Retinal pigment epithelial cell (primary cell): ENCODE results near the gene MAP2K2.
"Not testable (repeated sequence)": the region's sequence is repeated elsewhere in the genome, so short reads cannot be mapped to it uniquely, and the experiment has no call there.

Source experiments
- DNase-seq: peaks from one replicate; pipeline ENCODE4 v3.0.0-alpha.2; 2010; ENCODE audit warnings: low read depth
- H3K4me3 ChIP-seq: 2 replicates; pipeline ENCODE4 v1.5.1; 2011; ENCODE audit warnings: mild to moderate bottlenecking, low read length, control low read depth, moderate library complexity
- TF ChIP-seq, protein P1 (sequence below): conservative IDR thresholded peaks from 2 replicates; pipeline ENCODE4 v1.5.1; 2011; ENCODE audit warnings: low read depth, low read length, control low read depth, inconsistent platforms

MAP2K2 gene

GRCh38 chr19:4139614-4140236 is 15.8 kb upstream of the MAP2K2 start:
- no peak overlapping the region for H3K4me3 ChIP-seq
- TF ChIP-seq, protein P1, sequence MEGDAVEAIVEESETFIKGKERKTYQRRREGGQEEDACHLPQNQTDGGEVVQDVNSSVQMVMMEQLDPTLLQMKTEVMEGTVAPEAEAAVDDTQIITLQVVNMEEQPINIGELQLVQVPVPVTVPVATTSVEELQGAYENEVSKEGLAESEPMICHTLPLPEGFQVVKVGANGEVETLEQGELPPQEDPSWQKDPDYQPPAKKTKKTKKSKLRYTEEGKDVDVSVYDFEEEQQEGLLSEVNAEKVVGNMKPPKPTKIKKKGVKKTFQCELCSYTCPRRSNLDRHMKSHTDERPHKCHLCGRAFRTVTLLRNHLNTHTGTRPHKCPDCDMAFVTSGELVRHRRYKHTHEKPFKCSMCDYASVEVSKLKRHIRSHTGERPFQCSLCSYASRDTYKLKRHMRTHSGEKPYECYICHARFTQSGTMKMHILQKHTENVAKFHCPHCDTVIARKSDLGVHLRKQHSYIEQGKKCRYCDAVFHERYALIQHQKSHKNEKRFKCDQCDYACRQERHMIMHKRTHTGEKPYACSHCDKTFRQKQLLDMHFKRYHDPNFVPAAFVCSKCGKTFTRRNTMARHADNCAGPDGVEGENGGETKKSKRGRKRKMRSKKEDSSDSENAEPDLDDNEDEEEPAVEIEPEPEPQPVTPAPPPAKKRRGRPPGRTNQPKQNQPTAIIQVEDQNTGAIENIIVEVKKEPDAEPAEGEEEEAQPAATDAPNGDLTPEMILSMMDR = peak; percentile 85
- no peak for DNase-seq

DNA sequence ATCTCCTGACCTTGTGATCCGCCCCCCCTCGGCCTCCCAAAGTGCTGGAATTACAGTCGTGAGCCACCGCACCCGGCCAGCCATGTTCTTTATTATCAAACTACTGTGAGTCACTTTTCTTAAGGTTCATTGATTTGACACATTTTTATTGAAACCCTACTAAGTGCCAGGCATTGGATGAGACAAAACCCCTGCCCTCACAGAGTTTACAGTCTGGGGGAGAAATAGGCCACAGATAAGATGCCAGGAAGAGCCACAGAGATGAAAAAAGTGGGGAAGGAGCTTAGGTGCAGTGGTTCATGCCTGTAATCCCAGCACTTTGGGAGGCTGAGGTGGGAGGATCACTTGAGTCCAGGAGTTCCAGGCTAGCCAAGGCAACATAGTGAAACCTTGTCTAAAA is 14.5 kb upstream of the MAP2K2 start:
- TF ChIP-seq, protein P1 = no peak
- H3K4me3 ChIP-seq = no peak overlapping the region
- no peak for DNase-seq

DNA sequence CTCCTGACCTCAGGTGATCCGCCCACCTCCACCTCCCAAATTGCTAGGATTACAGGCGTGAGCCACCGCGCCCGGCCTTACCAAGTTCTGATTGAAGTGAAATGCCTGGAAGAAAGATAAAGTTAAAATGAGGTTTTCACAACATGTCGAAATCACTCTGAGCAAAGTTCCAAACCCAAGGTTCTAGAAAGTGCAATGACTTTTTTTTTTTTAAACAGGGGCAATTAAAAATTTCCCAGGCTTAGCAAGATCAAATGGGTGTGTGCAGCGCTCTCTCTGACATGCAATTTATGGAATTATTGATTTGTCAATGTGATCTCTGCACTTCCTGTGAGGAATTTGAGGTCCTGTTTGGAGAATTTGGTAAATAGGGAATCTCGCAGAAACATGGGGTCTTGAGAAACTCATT is 12.8 kb upstream of the MAP2K2 start:
- H3K4me3 ChIP-seq = no peak overlapping the region
- TF ChIP-seq, protein P1 = no peak
- DNase-seq = no peak

- not testable (repeated sequence) for DNase-seq, H3K4me3 ChIP-seq
Measured at GRCh38 chr19:4135386-4135785, 11.5 kb upstream of the MAP2K2 start.

DNA sequence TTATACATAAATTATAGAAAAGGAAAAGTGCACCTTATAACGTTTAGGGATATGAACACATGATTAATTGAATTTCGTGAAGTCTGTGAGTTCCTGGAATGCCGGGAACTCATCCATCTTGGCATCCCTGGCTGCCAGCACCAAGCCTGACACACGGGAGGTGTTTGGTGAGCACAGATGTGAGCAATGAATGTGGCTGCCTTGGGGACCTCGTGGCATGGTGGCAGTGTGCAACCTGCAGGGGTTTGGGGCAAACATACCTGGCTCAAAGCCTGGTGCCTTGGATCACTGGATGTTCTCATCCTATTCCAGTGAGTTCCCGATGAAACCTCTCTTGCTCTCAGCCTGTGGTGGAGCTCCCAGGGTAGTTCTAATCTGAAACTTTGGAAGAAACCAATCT is 10.4 kb upstream of the MAP2K2 start:
- H3K4me3 ChIP-seq = no peak overlapping the region
- TF ChIP-seq, protein P1 = no peak
- DNase-seq = no peak

- TF ChIP-seq, protein P1 = no peak
- H3K4me3 ChIP-seq = no peak overlapping the region
- peak; percentile 66 for DNase-seq
Measured at GRCh38 chr19:4130744-4131438, 7.0 kb upstream of the MAP2K2 start.

DNA sequence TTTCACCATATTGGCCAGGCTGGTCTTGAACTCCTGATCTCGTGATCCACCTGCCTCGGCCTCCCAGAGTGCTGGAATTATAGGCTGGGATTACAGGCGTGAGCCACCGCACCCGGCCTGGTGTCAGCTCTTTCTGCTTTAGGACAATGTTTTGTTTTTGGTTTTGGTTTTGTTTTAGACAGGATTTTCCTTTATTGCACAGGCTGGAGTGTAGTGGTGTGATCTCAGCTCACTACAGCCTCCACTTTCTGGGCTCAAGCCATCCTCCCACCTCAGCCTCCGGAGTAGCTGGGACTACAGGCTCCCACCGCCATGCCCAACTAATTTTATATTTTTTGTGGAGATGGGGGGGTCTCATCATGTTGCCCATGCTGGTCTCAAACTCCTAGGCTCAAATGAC is 5.1 kb upstream of the MAP2K2 start:
- H3K4me3 ChIP-seq, DNase-seq: not testable (repeated sequence)

DNA sequence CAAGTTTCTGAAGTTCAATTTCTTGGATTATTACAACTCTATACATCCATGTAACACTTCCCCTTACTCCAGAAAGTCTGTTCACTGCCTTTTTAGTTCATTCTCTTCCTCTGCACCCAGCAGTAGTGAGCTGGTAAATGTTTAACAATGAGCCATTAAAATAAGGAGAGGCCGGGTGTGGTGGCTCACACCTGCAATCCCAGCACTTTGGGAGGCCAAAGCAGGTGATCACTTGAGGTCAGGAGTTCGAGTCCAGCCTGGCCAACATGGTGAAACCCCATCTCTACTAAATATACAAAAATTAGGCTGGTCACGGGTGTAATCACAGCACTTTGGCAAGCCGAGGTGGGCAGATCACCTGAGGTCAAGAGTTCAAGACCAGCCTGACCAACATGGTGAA is 3.4 kb upstream of the MAP2K2 start:
- H3K4me3 ChIP-seq, DNase-seq: not testable (repeated sequence)
